IPS-NIHi7 (cell line): ENCODE results near the gene PLD6.

ENCODE experiments used
- DNase-seq: peaks from one replicate; pipeline ENCODE4 v3.0.0; 2012; ENCODE audit warnings: mixed read lengths; ENCODE audit errors: extremely low spot score

PLD6 gene

DNA sequence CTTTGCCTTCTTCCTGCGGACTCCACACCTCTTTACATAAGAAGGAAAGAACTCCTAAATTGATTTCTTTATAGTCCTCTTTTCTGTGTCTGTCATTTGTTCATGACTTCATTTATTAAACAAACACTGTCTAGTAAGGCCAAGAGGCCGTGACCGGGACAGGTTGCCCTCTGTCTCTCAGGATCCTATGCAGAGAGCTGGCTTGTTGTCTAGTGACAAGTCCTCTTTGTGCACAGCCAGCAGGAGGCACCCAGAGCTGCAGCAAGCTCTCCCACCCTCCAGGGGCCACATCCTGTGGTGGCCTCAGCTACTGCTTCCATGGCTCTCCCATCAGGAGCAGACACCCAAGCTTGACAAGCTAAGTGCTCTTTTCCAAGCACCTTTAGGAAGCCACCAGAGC lies 50.6 kb downstream of the PLD6 start:
- DNase-seq, result no peak

DNA sequence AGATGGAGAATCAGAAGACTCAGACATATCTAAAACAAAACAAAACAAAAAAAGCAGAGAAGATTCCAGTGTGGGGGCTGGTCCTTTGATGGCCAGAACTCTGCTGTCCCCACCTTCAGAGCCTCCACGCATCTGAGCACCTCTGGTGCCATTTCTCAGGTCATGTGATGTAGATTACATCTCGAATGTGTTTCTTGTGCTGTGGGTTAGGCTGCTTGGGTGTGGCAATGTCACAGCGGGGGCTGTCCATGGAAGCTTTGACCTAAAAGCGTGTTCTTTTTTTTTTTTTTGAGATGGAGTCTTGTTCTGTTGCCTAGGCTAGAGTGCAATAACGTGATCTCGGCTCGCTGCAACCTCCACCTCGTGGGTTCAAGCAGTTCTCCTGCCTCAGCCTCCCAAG lies 51.2 kb downstream of the PLD6 start:
- DNase-seq, result no peak

DNA sequence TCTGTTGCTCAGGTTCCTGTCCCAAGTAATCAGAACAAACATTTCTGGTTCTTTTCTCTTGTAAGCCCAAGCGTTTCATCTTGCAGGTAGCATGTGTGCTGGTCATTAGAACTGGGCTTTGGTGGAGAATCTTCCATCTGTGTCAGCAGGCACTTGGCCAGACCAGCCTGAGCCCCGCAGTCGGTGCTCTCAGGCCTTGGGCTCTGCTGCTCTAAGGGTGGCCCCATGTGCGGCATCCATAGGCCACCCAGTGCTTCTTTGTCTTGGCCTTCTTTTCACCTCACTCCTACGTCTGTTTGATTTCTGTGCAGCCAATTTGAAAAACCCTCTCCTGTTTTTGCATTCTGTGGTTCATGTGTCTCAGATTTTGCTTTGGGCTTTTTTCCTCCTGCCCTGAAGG lies 51.6 kb downstream of the PLD6 start:
- no peak for DNase-seq

DNA sequence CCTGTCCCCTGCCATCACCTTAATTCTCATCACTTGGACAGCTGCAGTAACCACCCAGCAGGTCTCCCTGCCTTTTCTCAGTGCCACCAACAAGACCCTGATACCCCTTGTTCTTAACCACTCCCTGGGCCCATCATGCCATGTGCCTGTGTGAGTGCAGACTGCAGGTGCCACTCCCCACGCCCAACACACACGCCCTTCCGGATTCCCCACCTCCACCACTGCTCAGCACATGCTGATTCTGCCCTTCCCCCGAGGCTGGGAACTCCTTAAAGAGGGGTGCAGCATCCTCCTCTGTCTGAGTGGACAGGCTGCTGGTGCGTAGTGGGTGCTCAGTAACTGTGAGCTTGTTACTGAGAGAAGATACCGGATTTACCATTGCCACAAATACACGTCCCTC lies 52.4 kb downstream of the PLD6 start:
- DNase-seq, result no peak

DNA sequence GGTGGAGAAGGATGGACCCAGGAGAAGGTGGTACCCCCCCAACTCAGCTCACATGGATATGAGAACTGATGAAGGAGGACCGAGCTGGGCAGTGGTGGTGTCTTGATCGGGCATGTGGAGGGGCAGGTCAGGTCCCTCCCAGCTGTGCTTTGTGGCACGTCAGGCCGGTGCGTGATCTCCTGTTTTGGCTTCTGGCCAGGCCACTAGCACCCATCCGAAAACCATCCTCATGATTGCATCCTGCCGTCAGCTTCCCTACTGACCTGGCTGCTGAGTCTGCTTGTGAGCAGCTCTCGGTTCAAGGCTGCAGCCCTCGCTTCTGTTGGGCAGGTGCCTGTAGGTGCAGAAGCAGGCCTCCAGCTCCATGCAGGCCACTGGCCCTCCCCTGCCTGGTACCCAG lies 53.1 kb downstream of the PLD6 start:
- DNase-seq, result no peak

DNA sequence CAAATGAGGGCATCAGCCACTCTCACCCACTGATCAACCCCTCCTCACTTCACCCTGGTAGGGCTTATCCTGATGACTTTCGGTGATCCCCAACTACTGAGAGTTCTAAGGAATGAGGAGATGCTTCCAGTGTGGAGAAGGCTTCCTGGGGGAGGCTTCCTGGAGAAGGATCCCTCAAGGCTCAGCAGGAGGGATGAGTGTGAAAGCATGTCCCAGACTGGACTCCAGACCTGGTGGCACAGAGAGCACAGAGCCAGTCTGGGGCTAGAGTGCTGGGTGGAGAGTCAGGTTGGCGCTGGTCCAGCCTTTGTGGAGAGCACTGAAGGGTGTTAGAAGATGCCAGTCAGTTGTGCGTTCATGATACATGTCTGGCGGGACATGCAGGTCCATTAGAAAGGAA lies 53.7 kb downstream of the PLD6 start:
- DNase-seq, result no peak

DNA sequence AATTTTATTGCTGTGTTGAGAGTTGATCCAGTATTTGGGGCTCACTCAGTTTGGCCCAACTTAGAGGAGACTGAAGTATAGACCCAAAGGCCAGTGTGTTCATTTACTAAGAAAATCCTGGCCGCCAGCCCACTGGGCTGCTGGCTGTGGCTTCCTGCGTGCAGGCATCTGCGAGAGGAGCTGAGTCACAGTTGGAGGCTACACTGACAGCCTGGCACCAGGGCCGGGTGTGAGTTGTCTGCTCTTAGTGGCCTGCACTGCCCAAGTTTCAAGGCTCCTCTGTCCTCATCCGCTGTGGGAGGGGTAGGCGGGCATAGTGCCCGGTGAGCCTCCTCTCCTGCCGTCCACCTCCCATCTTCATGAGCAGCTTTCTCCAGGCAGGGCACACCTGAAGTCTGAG lies 54.2 kb downstream of the PLD6 start:
- DNase-seq, result no peak

DNA sequence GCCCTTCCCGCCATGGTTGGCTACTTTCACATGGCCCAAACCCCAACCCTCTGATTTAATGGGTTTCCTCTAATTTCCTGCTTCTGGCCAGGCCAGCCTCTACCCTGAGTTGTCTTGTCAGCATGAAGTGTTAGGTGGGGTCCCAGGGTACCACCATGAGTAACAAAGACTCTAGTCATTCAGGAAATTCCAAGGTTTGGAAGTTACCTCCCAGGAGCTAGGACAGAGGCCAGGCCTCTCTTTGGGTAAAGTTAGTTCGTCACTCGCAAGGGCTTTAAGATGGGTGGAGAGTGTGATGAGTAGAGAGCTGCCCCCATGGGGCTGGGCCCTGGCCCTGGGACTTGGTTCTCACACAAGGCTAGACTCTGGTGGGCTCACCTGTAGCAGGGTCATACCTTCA lies 54.6 kb downstream of the PLD6 start:
- no peak for DNase-seq

DNA sequence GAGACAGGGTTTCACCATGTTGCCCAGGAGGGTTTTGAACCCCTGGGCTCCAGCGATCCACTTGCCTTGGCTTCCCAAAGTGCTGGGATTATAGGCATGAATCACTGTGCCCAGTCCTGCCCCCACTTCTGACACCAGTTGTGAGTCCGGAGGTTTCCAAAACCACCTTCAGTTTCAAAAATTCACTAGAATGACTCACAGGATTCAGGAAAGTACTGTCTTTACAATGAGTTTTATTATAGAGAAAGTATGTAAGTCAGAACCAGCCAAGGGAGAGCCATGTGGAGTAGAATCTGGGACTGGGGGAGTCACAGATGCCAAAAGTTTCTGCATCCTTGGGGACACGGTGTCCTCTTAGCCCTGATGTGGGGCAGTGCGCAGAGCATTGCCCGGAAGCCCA lies 55.1 kb downstream of the PLD6 start:
- DNase-seq, result no peak
